ENCODE measurements around the gene SEZ6.
A peak's percentile ranks its signal among the peaks of the same experiment; 100 is the strongest.

Gene SEZ6

DNA sequence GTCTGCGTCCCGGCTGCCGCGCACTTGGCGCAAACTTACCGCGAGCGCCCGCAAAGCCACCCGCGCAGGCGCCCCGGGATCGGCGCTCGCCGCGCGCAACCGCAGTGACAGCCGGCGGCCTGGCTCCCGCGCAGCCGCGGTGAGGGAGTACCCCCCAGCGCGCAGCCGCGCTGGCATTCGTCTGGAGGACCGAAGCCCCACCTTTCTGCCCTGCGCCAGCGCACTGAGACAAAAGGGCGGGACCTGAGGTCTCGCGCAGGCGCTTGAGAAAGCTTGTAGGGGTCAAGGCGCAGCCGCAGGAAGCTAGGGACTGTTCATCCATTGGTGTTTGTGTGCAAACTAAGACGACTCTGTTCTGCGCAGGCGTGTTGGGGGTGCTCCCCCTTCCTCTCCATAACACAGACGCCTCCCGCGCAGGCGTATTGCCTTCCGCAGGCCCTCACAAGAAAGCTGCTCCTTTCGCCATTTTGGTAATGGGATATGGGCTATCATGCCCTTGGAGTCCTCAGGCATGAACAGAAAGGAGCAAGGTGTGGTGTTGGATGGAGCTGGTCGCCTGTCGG is 54.3 kb downstream of the SEZ6 start, which contains the start of gene PHF12:
Gene PHF12, minus strand, starts transcription at position 91 of the 563 bp plus-strand sequence. CDS start 558 bp downstream, outside the sequence.
- Histone ChIP-seq H3K4me1 (ENCODE audit: control insufficient read depth, insufficient read depth, low read length, poor library complexity, severe bottlenecking) (peaks cover 18% of the 10 kb centered on the region), H3K27ac (ENCODE audit: insufficient read depth, low read length, poor library complexity, severe bottlenecking) (peak within 1 kb of the TSS; percentile 90), H3K4me3 (ENCODE audit: insufficient read depth, low read depth, low read length, poor library complexity, severe bottlenecking) (peak within 1 kb of the TSS; percentile 94), H3K27me3 (replicated peaks; ENCODE audit: control insufficient read depth, insufficient read depth, low read length, poor library complexity, severe bottlenecking) (no peaks in the 10 kb centered on the region), H3K9me3 (ENCODE audit: control insufficient read depth, low read length) (no peaks in the 10 kb centered on the region), H3K36me3 (ENCODE audit: control insufficient read depth, insufficient read depth, low read length) (no peaks in the 10 kb centered on the region)
- DNase-seq, result peak; percentile 100

DNA sequence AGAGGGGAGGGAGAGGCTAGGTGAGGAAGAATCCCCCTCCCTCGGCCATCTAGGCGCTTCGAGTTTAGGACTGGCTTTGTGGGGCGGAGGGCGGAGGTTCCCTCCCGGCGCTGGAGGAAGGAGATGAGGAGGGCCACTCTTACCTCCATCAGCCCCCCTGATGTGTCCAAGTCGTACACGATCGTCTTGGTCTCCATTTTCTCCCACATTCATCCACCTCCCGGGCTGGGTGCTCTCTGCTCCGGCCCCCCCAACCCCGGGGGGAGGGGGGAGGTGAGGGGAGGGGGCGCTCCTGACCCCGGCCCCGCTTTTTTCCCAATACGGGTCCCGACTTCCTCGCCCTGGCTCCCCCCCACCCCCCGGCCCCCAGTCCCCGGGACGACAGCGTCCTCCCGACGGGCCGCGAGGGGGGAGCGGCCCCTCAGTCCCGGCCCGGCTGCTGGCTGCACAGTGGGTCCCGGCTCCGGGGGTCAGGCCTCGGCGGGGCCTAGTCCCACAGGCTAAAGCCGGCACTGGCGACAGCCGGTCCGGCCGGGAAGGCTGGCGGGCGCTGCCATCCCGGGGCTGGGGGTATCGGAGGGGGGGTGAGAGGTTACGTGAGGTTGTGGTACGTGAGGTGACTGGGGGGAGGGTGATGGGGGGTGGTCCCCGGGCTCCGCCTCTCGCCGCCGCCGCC is 54.9 kb downstream of the SEZ6 start:
- no peaks in the 10 kb centered on the region for H3K36me3 ChIP-seq (ENCODE audit: control insufficient read depth, insufficient read depth, low read length)
- peaks cover 24% of the 10 kb centered on the region for H3K4me1 ChIP-seq (ENCODE audit: control insufficient read depth, insufficient read depth, low read length, poor library complexity, severe bottlenecking)
- H3K27me3 ChIP-seq (replicated peaks; ENCODE audit: control insufficient read depth, insufficient read depth, low read length, poor library complexity, severe bottlenecking), result no peaks in the 10 kb centered on the region
- H3K9me3 ChIP-seq (ENCODE audit: control insufficient read depth, low read length), result no peaks in the 10 kb centered on the region
- DNase-seq, result no peak
- H3K27ac ChIP-seq (ENCODE audit: insufficient read depth, low read length, poor library complexity, severe bottlenecking), result peak overlapping the region; percentile 86
- peak overlapping the region; percentile 94 for H3K4me3 ChIP-seq (ENCODE audit: insufficient read depth, low read depth, low read length, poor library complexity, severe bottlenecking)

DNA sequence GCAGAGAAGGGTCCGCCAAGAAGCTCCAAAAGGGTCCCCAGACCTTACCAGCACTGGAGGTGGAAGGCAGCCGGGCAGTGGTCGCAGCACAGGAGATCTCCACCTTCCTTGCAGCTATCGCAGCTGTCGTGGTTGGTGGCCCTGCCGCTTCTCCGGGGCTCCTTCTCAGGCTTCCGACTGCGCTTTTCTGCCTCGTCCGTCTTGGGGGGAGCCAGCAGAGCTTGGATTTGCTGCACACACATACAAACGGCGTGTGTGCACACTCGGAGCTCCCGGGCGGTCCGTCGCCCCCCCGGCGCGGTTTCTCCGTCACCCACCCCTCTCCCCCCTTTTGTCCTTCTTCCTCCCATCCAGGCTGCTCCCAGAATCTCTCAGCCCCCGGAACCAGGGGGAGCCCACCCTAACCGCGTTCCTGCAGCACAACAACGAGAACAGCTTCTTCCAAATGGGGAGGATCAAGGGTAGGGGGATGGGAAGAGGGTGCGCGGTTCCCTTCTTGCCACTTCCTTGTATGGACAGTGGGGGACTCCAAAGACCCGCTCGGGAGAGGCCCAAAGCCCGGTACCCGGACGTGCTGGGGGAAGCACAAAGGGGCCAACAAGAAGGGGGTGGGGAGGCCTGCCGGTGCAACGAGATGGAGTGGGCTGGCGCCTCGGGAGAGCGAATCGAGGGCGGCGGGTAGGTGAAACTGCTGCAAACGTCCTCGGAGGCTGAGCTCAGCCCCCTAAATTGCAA is 55.6 kb downstream of the SEZ6 start:
- H3K4me3 ChIP-seq (ENCODE audit: insufficient read depth, low read depth, low read length, poor library complexity, severe bottlenecking), result peak overlapping the region; percentile 94
- peaks cover 27% of the 10 kb centered on the region for H3K4me1 ChIP-seq (ENCODE audit: control insufficient read depth, insufficient read depth, low read length, poor library complexity, severe bottlenecking)
- H3K36me3 ChIP-seq (ENCODE audit: control insufficient read depth, insufficient read depth, low read length), result no peaks in the 10 kb centered on the region
- H3K9me3 ChIP-seq (ENCODE audit: control insufficient read depth, low read length), result no peaks in the 10 kb centered on the region
- DNase-seq, result peak; percentile 26 to 42 (median 34)
- H3K27ac ChIP-seq (ENCODE audit: insufficient read depth, low read length, poor library complexity, severe bottlenecking), result peak overlapping the region; percentile 86
- H3K27me3 ChIP-seq (replicated peaks; ENCODE audit: control insufficient read depth, insufficient read depth, low read length, poor library complexity, severe bottlenecking), result no peaks in the 10 kb centered on the region

DNA sequence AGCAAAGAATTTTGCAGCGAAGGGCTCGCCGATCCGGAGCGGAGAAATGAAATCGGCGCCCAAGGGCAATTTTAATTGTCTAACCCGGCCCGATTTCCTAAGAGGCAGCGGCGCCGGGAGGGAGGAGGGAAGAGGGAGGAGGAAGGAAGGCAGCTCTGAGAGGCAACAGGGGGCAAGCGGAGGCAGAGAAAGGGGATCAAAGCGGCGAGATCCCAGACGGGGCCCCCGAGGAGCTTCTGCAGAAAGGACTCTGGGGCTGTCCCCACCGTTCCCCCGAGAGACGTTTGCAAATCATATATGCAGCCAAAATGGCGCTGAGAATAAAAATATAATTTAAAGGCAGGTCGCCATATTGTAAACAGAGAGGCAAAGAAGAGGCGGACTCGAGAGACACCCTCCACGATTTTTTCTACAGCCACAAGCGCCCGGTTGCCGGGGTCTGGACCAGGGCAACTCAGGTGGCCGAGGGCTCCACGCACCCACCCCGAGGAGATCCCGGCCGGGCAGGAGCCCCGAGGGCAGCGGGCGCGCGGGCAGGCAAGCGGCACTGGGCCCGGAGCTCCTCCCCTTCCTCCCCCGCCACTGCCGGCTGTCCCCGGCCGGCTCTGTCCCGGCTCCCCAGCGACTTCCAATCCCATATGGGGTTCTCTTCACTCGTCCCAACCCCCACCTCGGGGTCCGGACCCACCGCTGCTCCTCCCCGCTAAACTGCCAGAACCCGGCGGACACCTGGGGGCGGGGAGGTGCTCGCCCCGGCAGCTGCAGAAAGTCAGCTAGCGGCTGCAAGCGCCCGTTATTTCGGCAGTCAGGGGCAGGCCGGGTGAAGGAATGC is 56.4 kb downstream of the SEZ6 start:
- Histone ChIP-seq H3K9me3 (ENCODE audit: control insufficient read depth, low read length) (no peaks in the 10 kb centered on the region), H3K36me3 (ENCODE audit: control insufficient read depth, insufficient read depth, low read length) (no peaks in the 10 kb centered on the region), H3K4me3 (ENCODE audit: insufficient read depth, low read depth, low read length, poor library complexity, severe bottlenecking) (peak overlapping the region; percentile 94), H3K27me3 (replicated peaks; ENCODE audit: control insufficient read depth, insufficient read depth, low read length, poor library complexity, severe bottlenecking) (no peaks in the 10 kb centered on the region), H3K4me1 (ENCODE audit: control insufficient read depth, insufficient read depth, low read length, poor library complexity, severe bottlenecking) (peaks cover 27% of the 10 kb centered on the region), H3K27ac (ENCODE audit: insufficient read depth, low read length, poor library complexity, severe bottlenecking) (peak overlapping the region; percentile 86)
- DNase-seq, result peak in 2 of 3 donors; percentile 23 to 27

DNA sequence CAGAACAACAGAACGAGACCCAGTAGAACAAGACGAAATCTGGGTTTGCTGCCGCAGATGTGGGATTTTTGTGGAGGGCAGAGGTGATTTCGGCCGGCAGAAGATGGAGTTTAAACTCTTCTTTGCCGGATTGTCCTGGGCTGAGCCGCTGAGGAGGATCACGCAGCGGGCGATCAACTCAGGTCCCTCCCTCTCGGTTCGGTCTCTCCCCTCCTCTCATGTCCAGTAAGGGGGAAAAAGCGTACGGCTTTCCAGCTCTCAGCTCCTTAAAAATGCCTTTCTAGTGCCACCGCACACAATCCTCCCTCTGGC is 57.0 kb downstream of the SEZ6 start:
- Histone ChIP-seq H3K4me3 (ENCODE audit: insufficient read depth, low read depth, low read length, poor library complexity, severe bottlenecking) (peak overlapping the region; percentile 94), H3K36me3 (ENCODE audit: control insufficient read depth, insufficient read depth, low read length) (no peaks in the 10 kb centered on the region), H3K27me3 (replicated peaks; ENCODE audit: control insufficient read depth, insufficient read depth, low read length, poor library complexity, severe bottlenecking) (no peaks in the 10 kb centered on the region), H3K27ac (ENCODE audit: insufficient read depth, low read length, poor library complexity, severe bottlenecking) (peak overlapping the region; percentile 86), H3K4me1 (ENCODE audit: control insufficient read depth, insufficient read depth, low read length, poor library complexity, severe bottlenecking) (peaks cover 27% of the 10 kb centered on the region), H3K9me3 (ENCODE audit: control insufficient read depth, low read length) (no peaks in the 10 kb centered on the region)
- DNase-seq, result no peak

DNA sequence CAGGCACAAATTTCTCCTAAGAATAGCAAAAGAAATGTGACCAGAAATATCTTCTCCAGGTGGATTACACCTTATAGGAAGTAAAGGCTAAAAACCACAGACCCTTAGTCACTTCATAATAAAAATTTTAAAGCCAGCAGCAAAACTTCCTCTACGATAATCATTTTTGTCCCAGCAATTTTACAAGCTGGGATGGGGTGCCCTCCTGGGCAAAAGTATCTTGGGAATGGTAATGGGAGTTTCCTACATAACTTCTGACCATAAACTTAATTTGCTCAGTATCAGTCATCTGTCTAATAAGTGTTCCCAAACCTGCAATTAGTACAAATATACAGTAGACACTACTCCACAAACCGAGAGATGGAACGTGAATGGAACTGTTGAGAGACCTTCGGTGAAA is 57.5 kb downstream of the SEZ6 start:
- Histone ChIP-seq H3K4me1 (ENCODE audit: control insufficient read depth, insufficient read depth, low read length, poor library complexity, severe bottlenecking) (peaks cover 27% of the 10 kb centered on the region), H3K9me3 (ENCODE audit: control insufficient read depth, low read length) (no peaks in the 10 kb centered on the region), H3K4me3 (ENCODE audit: insufficient read depth, low read depth, low read length, poor library complexity, severe bottlenecking) (peak overlapping the region; percentile 94), H3K36me3 (ENCODE audit: control insufficient read depth, insufficient read depth, low read length) (peaks cover 2% of the 10 kb centered on the region), H3K27me3 (replicated peaks; ENCODE audit: control insufficient read depth, insufficient read depth, low read length, poor library complexity, severe bottlenecking) (no peaks in the 10 kb centered on the region), H3K27ac (ENCODE audit: insufficient read depth, low read length, poor library complexity, severe bottlenecking) (peak overlapping the region; percentile 86)
- no peak for DNase-seq

DNA sequence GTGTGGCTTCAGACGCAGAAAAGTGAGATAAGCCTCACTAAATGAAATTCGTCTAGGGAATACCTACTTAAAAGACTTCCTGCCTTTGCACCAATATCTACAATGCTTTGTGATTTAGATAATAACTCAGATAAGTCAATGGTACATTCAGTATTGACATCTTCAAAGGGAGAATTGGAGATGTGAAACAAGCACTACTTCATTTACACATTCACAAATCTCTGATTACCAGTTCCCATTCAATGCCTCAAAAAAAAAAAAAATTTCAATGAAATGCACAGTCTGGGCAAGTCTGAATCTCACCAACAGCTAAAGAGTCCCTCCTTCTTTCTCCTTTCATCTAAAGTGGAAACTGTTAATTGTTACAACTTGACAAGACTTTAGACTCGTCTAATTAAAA is 58.2 kb downstream of the SEZ6 start:
- Histone ChIP-seq H3K4me3 (ENCODE audit: insufficient read depth, low read depth, low read length, poor library complexity, severe bottlenecking) (peak overlapping the region; percentile 94), H3K4me1 (ENCODE audit: control insufficient read depth, insufficient read depth, low read length, poor library complexity, severe bottlenecking) (peaks cover 24% of the 10 kb centered on the region), H3K27me3 (replicated peaks; ENCODE audit: control insufficient read depth, insufficient read depth, low read length, poor library complexity, severe bottlenecking) (no peaks in the 10 kb centered on the region), H3K36me3 (ENCODE audit: control insufficient read depth, insufficient read depth, low read length) (peaks cover 8% of the 10 kb centered on the region), H3K9me3 (ENCODE audit: control insufficient read depth, low read length) (no peaks in the 10 kb centered on the region), H3K27ac (ENCODE audit: insufficient read depth, low read length, poor library complexity, severe bottlenecking) (peak overlapping the region; percentile 86)
- no peak for DNase-seq

DNA sequence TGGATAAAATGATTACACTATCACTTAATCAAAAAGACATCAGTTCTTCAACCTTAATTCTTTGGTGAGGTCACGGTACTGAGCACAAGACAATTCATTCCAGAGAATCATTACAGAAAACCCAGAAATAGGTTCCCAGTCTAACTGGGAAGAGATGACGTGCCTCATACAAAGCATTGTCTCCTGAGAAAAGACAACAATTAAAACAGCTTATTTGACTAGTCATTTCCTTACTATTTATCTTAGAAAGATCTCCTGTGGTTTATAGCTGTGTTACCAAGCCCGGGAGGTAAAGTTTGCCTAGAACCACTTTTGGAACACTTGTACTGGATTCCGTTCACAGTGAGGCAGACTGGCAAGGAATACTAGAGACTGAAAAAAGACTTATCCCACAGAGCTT is 59.6 kb downstream of the SEZ6 start:
- Histone ChIP-seq H3K4me3 (ENCODE audit: insufficient read depth, low read depth, low read length, poor library complexity, severe bottlenecking) (no peak overlapping the region), H3K27ac (ENCODE audit: insufficient read depth, low read length, poor library complexity, severe bottlenecking) (peak overlapping the region; percentile 21), H3K4me1 (ENCODE audit: control insufficient read depth, insufficient read depth, low read length, poor library complexity, severe bottlenecking) (peaks cover 28% of the 10 kb centered on the region), H3K27me3 (replicated peaks; ENCODE audit: control insufficient read depth, insufficient read depth, low read length, poor library complexity, severe bottlenecking) (no peaks in the 10 kb centered on the region), H3K36me3 (ENCODE audit: control insufficient read depth, insufficient read depth, low read length) (peaks cover 8% of the 10 kb centered on the region), H3K9me3 (ENCODE audit: control insufficient read depth, low read length) (no peaks in the 10 kb centered on the region)
- DNase-seq, result peak in 1 of 3 donors; percentile 9

DNA sequence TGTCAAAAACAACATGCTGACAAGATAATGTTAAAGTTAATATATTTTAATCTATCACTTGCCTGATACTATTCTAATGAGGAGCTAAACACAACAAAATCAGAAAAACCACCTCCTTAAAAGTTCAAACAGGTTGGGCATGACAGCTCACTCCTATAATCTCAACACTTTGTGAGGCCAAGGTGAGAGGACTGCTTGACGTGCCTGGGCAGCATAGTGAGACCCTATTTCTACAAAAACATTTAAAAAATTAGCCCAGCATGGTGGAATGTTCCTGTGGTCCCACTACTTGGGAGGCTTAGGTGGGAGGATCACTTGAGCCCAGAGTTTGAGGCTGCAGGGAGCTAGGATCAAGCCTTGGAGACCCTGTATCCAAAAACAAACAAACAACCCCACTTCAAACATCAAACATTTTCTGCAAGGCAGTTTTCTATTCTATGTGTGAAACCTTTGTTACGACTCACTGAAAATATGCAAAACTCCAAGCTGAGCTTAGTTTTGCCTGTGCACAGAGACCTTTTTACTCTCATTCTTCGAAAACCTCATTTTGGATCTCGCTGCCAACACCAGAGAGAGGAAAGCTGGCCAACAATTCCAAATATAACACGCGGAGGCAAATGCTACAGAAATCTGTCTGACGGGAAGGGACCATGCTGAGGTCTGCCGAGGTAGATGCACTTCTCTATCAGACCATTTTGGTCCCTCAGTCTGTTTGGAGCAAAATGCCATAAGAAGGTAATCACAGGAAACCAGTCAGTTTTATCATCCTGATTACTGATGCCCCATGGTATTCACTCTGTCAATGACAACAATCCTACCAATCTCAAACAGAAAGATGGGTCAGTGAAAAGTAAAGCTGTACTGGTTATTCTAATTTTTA is 60.7 kb downstream of the SEZ6 start:
- H3K4me3 ChIP-seq (ENCODE audit: insufficient read depth, low read depth, low read length, poor library complexity, severe bottlenecking), result no peak overlapping the region
- peaks cover 8% of the 10 kb centered on the region for H3K36me3 ChIP-seq (ENCODE audit: control insufficient read depth, insufficient read depth, low read length)
- DNase-seq, result no peak
- H3K9me3 ChIP-seq (ENCODE audit: control insufficient read depth, low read length), result no peaks in the 10 kb centered on the region
- H3K27me3 ChIP-seq (replicated peaks; ENCODE audit: control insufficient read depth, insufficient read depth, low read length, poor library complexity, severe bottlenecking), result no peaks in the 10 kb centered on the region
- peaks cover 34% of the 10 kb centered on the region for H3K4me1 ChIP-seq (ENCODE audit: control insufficient read depth, insufficient read depth, low read length, poor library complexity, severe bottlenecking)
- no peak overlapping the region for H3K27ac ChIP-seq (ENCODE audit: insufficient read depth, low read length, poor library complexity, severe bottlenecking)

All from effector memory CD4-positive, alpha-beta T cell (primary cell).